LoVo (cell line): Measurements from ENCODE around the gene MAT2B.

ENCODE experiments used
- DNase-seq: peaks from one replicate; pipeline ENCODE4 v3.0.0-alpha.2; 2016; ENCODE audit warnings: low spot score

MAT2B gene

DNA sequence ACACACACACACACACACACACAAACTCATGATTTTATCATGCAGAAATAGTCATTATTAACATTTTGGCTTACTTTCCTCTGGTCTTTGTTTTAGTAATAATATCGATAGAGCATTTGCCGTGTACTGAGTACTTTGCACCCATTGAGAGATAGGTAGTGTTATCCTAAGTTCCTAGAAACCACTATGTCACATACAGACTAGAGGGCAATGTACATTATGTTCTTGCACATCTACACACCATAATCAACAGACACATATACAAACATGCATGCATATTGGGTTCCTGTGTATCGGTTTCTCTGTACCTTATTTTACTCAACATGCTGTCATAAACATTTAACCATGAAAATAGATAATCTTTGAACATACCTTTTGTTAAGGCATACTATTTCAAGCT, 45.7 kb downstream of the MAT2B start:
- no peak for DNase-seq

DNA sequence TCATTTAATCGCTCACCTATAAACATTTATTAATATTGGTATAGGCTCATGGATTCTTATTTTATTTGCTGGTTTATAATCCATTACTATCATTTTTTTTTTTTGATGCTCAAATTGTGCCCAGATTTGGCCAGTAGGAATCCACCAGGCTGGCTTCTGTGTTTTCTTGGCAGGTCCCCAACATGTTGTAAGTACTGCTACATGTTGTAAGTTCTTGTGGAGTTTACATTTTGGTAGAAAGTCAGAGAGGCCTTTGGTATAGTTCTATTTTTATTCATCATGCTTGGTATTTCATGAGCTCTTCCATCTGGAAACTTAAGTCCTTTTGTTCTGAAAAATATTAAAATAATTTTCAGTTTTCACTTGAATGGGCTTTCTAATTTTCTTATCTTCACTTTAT, 47.1 kb downstream of the MAT2B start:
- no peak for DNase-seq

DNA sequence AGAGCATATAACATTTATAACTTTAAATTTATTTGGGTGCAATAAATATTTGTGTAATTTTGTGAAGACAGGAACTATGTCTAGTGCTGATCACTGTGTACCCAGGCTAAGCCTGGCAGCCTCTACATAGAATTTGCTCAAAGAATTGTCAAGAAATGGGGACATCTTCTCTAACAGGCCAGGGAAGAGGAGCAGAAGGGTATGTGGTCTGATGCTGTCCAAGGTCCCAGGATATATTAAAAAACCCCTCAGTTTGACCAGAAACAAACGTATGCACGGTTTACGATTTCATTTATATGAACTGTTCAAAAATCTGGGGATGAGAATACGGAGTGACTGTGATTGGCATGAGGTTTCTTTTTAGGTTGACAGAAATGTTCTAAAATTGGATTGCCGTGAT, 55.9 kb downstream of the MAT2B start:
- DNase-seq, result no peak

DNA sequence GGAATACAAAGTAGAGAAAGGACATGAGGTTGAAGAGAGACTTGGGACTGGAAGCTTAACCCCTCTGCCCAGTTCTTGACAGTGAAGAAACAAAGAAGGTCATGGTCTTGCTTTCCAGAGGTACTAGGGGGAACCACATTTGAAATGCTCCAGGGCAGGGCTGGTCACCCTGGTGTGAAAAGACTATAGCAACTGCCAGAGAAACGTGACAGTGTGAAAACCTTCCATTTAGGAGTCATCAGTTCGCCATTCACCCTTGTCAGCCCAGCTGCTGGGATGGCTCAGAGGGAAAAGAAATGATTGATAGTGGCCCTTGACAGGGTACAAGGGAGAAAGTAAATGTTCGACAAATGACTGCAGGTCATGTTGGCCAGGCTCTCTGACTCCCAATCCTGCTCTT, 56.7 kb downstream of the MAT2B start:
- no peak for DNase-seq

DNA sequence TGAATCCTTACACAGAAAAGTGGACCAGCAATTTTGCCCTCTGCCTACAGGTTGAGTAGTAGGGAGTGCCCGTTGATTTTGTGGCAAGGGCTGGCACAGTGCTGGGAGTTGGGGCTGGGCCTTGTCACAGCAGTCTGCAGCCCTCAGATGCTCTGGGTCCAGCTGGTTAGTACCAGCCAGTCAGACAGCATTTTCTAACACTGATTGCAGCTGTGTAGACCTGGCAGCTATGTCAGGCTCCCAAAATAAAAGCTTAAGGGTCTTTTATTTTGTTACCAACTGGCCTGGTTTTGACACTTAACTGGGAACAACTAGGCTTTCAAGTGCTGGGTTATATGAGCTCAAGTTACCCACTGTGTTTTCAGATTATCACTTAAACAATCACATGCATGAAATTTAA, 57.7 kb downstream of the MAT2B start:
- no peak for DNase-seq

DNA sequence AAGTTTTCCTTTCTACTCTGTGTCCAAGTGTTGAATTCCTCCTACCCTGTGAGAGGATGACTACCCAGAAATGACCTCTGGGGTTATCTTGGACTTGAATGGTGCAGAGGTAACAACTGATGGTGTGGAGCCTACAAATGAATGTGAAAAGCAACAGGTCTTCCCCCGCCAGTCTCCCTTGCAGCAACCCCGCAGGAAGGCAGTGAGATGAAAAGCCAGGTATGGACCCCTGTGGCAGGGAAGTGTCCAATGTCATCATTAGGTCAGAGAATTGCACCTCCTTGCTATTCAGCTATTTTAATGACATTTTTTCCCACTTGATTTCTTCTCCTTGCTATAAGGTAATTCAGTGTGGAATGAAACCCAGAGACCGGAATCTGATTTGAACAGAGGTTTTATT, 58.5 kb downstream of the MAT2B start:
- DNase-seq, result no peak

DNA sequence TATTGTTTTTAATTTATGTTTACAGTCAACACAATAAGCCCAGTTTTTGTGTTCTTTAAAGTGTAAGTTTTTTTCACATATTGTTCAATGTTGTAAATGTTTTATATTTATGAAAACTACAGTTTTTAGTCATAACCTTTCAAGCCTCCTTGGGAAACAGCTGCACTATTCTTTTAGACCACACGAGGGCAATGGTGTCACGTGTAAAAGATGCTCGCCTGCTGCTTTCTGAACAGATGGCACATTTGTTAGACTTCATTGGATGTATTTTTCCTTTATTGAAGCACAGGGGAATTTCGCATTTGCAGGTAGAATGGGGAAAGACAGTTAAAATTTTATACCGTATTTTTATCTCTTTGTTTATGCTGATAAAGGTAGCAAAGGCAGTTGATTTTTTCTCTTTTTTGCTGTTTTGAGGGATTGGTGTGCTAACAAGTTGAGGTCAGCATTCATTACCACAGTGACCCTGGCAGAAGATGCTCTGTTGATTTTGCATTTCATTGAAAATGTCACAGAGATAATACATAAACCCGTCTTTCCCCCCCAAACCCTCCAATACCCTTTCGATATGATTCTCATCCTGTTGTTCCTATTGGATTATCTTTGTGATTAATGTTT, 59.0 kb downstream of the MAT2B start:
- peak; percentile 56 for DNase-seq

DNA sequence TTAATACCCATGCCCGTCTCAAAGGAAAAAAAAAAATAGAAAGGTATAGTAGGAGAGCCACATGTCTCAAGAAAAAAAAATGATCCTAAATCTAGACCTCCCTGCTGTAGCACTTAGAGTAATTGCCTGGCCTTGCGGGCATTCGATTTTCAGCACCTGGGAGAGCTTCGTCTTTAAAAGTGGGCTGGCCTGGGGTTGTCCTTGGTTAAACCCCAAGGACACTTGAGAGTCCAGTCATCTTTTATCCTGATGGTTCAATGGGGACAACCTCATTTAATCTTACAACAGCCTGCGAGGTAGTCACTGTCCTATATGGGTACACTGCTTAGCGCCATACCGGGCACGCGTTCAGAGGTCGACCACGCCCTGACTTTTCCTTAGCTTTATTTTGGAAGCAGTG, 60.1 kb downstream of the MAT2B start:
- DNase-seq, result no peak

DNA sequence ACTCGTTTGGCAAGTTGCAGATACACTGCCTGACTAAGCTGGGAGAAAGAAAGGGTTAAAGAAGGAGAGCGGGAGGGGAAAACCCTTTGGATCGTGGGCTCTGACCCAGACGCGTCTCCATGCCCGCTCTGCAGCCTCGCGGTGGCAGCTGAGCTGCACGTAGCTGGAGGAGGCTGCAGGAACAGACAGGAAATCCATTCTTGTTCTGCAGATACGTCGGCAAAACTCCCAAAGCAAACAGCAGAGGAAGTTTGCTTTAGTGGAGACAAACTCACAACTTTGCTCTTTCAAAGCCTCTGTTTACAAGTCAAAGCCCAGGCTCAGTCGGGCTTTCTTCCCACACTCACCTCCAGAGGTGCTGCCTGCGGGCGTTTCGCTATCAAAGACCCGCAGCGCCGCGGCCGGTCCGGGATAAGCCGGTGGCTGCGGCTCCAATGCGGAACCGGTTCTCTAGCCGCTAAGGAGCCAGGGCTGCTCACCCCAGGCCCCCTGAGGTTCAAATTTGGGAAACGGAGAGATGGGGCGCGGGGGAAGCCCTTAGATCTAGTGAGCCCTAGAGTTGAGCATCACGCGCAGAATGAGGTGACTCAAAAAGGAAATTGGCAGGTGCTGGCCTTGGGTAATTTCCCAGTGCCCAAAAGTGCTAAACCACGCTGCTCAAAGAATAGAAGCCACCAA, 60.7 kb downstream of the MAT2B start:
- no peak for DNase-seq

DNA sequence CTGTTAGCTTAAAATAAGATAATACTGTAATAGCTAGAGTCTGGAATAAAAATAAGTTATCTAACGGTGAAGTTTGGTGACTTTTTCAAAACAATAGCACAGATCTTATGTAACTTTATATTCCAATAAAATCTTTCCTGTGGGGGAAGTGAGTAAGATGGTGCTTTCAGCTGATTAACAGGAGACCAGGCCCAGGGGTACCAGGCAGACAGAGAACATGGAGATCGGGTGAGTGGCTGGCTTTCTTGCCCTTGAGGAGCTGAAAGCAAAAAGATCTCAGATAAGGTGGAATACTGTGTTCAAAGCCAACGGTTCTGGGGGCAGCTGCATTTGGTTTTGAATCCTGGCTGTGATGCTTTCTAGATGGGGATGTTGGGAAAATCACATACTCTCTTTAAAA, 61.3 kb downstream of the MAT2B start:
- DNase-seq, result no peak

DNA sequence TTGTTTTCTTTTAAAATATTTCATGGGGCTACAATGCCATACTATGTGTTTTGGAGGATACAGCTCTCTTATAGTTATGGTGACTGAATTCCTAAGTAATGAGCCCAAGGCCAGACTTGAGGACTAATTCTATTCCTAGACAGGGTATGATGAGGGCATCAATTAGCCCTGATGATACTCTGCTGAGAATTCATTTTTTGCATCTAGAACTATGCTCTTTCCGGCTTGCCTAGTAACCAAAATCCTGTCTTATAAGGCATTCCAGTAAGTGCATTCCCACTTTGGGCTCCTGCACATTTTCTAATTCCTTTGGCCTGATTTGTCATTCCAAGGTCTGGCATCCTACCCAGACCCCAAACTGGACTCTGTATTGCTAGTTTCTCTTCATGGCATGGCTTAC, 62.4 kb downstream of the MAT2B start:
- no peak for DNase-seq
